Adrenal gland (tissue), 5 donors: ENCODE data around the gene MUC20.

ENCODE experiments used
- CTCF ChIP-seq, 6 experiments: fragments of 450-650 bp in 4 of 6; fragments of 200-600 bp in 2 of 6; sonication (generic) in 1 of 6; IDR thresholded peaks; 1 replicate in 5 of 6; 2 replicates in 1 of 6; pipeline versions ENCODE4 v1.5.1 to v1.8.0; 2016 to 2021; ENCODE audit warnings: antibody characterized with exemption in 6 of 6, mild to moderate bottlenecking in 2 of 6, moderate library complexity in 1 of 6
- POLR2A ChIP-seq, 2 donors: fragments of 450-650 bp; IDR thresholded peaks; one replicate each; pipeline ENCODE4 v1.6.1; 2017; ENCODE audit warnings: antibody characterized with exemption in 2 of 2, mild to moderate bottlenecking in 2 of 2, moderate library complexity in 1 of 2
- donor health status: DM: no; HTN: no; CAD: no.

- TF ChIP-seq POLR2A (IDR thresholded peaks at IDR 0.05) (no peak), CTCF (IDR thresholded peaks at IDR 0.05) (no peak)
These were observed 5.1 kb upstream of the MUC20 start for GRCh38 chr3:195715583-195716266.
